CD4-positive, alpha-beta T cell (primary cell): ENCODE results near the gene RBM20. TPM values are rescaled to one million over a fixed set of nuclear protein-coding genes. Genes with fewer than 3 reads are reported as not detected.

Source experiments
- ATAC-seq: fragments of 200-7000 bp; cut with Tn5 transposase; one replicate; pipeline ENCODE4 v1.10.0; 2022; ENCODE audit warnings: mild to moderate bottlenecking; ENCODE audit not compliant: poor library complexity
- CTCF ChIA-PET: fragments of 350-600 bp; sonication (Branson Sonifier 250); formaldehyde crosslinking; loops from one replicate; lab custom pipeline; 2021; ENCODE audit warnings: antibody characterized with exemption, inconsistent platforms; lab: Charles Lee
- POLR2A ChIA-PET: fragments of 350-600 bp; sonication (Branson Sonifier 250); formaldehyde crosslinking; loops from one replicate; lab custom pipeline; 2021; ENCODE audit warnings: antibody characterized with exemption, inconsistent platforms; lab: Charles Lee
- DNase-seq, 14 experiments: peaks; one replicate each; pipeline ENCODE4 v3.0.0-alpha.2; 2013 to 2020; ENCODE audit warnings: mixed read lengths in 2 of 14
- H3K27ac ChIP-seq, 2 donors: one replicate each; pipeline versions ENCODE4 v1.5.1 to v1.7.0; 2013; ENCODE audit warnings: low read length in 2 of 2, low read depth in 1 of 2, mild to moderate bottlenecking in 1 of 2
- H3K27me3 ChIP-seq, 2 experiments: 1 replicate in 1 of 2; 2 replicates in 1 of 2; pipeline versions ENCODE4 v1.6.1 to v1.7.0; 2013; ENCODE audit warnings: low read length in 2 of 2, control low read depth in 1 of 2, mild to moderate bottlenecking in 1 of 2, moderate library complexity in 1 of 2; ENCODE audit not compliant: insufficient read depth in 2 of 2, control insufficient read depth in 1 of 2
- H3K36me3 ChIP-seq: one replicate; pipeline ENCODE4 v1.6.1; 2013; ENCODE audit warnings: low read length, control low read depth; ENCODE audit not compliant: insufficient read depth
- H3K4me1 ChIP-seq: one replicate; pipeline ENCODE4 v1.6.1; 2013; ENCODE audit warnings: low read length, control low read depth; ENCODE audit not compliant: insufficient read depth
- H3K4me3 ChIP-seq: one replicate; pipeline ENCODE4 v1.5.1; 2013; ENCODE audit warnings: mild to moderate bottlenecking, low read length, moderate library complexity
- H3K9me3 ChIP-seq, 2 experiments: 1 replicate in 1 of 2; 2 replicates in 1 of 2; pipeline versions ENCODE4 v1.6.1 to v1.7.0; 2013; ENCODE audit warnings: low read length in 2 of 2, mild to moderate bottlenecking in 2 of 2, control low read depth in 1 of 2, moderate library complexity in 1 of 2; ENCODE audit not compliant: control insufficient read depth in 1 of 2, insufficient read depth in 1 of 2
- H3K27ac Mint-ChIP-seq: one replicate; pipeline ENCODE4 v1.8.0; 2020; ENCODE audit warnings: mixed read lengths
- H3K27me3 Mint-ChIP-seq: one replicate; pipeline ENCODE4 v1.8.0; 2021; ENCODE audit warnings: mixed read lengths
- H3K36me3 Mint-ChIP-seq: one replicate; pipeline ENCODE4 v1.8.0; 2021; ENCODE audit warnings: low read depth, mixed read lengths
- H3K4me1 Mint-ChIP-seq: one replicate; pipeline ENCODE4 v1.8.0; 2021; ENCODE audit warnings: low read depth, mixed read lengths
- H3K4me3 Mint-ChIP-seq: one replicate; pipeline ENCODE4 v1.8.0; 2020; ENCODE audit warnings: mild to moderate bottlenecking, mixed read lengths
- H3K9me3 Mint-ChIP-seq: one replicate; pipeline ENCODE4 v1.8.0; 2020; ENCODE audit warnings: mixed read lengths
- intact Hi-C, 2 experiments: fragments of 100-400 bp; cut with DNase I in 1 of 2; cut with micrococcal nuclease in 1 of 2; formaldehyde crosslinking; loops; one replicate each; pipeline versions ENCODE4 v1.15.1 to v1.9.0; 2023 to 2025; cut with DNase I, micrococcal nuclease
- total RNA-seq, 174 experiments: library from RNA in 2 of 174; stranded (reverse) in 2 of 174; gene quantifications; one replicate each; pipeline ENCODE4 v1.2.3 and lab custom pipeline; 2021 to 2026
- TF ChIP-seq, protein P1 (sequence below): fragments of 200-600 bp; IDR thresholded peaks from one replicate; pipeline ENCODE4 v1.8.0; 2022; ENCODE audit warnings: antibody characterized with exemption, mild to moderate bottlenecking

Gene RBM20
- total RNA-seq, 2 experiments from 2014 or later: 0.91 to 1.1 TPM

DNA sequence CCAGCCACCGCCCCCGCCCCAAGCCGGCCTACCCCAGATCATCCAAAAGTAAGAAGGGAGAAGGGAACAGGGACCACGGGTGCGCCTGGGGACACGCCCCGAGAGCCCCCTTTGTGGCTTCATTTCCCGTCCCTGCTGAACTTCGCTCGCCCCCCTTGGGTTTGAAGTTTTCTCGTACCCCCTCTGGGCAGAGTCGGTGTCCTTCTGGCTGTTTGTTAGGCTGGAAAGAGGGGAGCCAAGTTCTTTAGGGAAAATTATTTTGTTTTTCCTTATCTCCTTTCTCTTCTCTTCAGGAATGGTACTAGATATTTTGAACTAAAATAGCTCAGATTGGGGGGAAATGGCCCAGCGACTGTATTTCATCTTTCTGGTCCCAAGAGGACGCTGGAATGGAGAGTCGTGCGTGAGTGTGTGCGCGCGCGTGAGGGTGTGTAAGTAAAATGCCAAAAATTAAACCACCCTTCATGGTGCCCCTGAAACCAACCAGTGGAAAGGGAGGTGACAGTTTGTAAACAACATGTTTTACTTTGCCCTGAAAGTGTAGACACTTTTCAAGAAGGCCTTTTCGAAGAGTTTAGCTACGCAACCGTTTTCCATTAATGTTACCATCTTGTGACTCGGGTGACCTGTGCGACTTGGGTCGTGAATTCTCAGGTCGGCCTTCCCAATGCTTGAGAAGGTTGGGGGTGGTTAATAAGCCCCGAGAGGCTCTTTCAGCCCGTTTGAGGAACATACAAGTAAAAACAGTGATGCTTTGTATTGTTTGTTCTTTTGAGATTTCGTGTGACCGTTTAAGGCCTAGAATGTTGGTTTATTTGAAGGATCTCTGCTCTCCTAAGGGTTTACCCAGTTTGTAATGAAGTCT, 694 bp downstream of the RBM20 start:
- no peaks in the 10 kb centered on the region for H3K36me3 Mint-ChIP-seq
- no peaks in the 10 kb centered on the region for H3K9me3 Mint-ChIP-seq
- Histone ChIP-seq H3K27ac (no peak overlapping the region), H3K9me3 (peaks cover 0 to 6% of the 10 kb centered on the region in 2 experiments), H3K36me3 (no peaks in the 10 kb centered on the region), H3K4me1 (peaks cover 29% of the 10 kb centered on the region), H3K4me3 (no peak overlapping the region), H3K27me3 (peaks cover 43 to 68% of the 10 kb centered on the region in 2 experiments)
- intact Hi-C loops: no loop called here
- CTCF ChIA-PET: no interaction called here
- no peak for DNase-seq
- H3K27me3 Mint-ChIP-seq: peaks cover 80% of the 10 kb centered on the region
- TF ChIP-seq, protein P1, sequence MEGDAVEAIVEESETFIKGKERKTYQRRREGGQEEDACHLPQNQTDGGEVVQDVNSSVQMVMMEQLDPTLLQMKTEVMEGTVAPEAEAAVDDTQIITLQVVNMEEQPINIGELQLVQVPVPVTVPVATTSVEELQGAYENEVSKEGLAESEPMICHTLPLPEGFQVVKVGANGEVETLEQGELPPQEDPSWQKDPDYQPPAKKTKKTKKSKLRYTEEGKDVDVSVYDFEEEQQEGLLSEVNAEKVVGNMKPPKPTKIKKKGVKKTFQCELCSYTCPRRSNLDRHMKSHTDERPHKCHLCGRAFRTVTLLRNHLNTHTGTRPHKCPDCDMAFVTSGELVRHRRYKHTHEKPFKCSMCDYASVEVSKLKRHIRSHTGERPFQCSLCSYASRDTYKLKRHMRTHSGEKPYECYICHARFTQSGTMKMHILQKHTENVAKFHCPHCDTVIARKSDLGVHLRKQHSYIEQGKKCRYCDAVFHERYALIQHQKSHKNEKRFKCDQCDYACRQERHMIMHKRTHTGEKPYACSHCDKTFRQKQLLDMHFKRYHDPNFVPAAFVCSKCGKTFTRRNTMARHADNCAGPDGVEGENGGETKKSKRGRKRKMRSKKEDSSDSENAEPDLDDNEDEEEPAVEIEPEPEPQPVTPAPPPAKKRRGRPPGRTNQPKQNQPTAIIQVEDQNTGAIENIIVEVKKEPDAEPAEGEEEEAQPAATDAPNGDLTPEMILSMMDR: no peak
- POLR2A ChIA-PET: interaction anchor here (0.5 kb wide), 1 partner anchor 161 kb away, joined by 4 read pairs; no protein-coding TSS in a partner anchor
- no peak for ATAC-seq
- peak overlapping the region; percentile 79 for H3K4me3 Mint-ChIP-seq
- peaks cover 39% of the 10 kb centered on the region for H3K4me1 Mint-ChIP-seq
- H3K27ac Mint-ChIP-seq: no peak overlapping the region

DNA sequence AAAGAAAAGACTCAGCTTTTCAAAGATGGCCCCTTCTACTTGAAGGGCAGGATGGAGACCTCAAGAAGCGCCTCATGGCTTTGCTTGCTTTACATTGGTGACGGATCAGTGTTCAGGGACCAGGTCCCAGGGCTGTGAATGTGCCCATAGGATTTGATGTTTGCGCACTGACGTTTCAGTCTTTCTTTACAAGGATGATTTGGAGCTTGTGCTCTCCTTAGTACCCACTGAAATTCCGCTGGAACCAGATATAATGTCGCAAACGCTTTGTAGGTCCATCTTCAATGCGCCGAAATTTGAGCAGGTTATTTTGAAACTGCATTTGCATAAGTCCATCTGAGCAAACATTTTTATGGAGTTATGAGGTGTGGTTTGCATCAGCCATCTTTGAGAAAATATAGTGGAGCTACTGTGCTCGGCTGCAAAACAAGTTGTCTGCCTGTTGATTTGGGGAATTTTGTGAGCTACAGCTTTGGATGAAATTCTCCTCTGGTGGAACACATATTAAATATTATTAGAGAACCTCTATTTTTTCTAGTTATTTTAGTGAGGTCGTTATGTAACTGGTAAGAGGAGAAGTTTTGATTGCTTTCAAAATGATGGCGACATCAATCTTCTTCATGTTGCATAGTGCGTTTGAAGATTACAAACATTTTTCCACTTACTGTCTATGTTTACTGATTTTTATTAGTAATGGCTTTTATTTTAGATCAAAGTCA, 2.4 kb downstream of the RBM20 start:
- peaks cover 27% of the 10 kb centered on the region for H3K4me1 Mint-ChIP-seq
- peaks cover 0 to 6% of the 10 kb centered on the region in 2 experiments for H3K9me3 ChIP-seq
- H3K4me3 ChIP-seq: no peak overlapping the region
- DNase-seq (no peak), ATAC-seq (no peak)
- H3K4me1 ChIP-seq: peaks cover 23% of the 10 kb centered on the region
- H3K4me3 Mint-ChIP-seq: no peak overlapping the region
- POLR2A ChIA-PET: no interaction called here
- H3K36me3 ChIP-seq: no peaks in the 10 kb centered on the region
- CTCF ChIA-PET: interaction anchor here (1.6 kb wide), 1 partner anchor 25 kb away, joined by 6 read pairs; no protein-coding TSS in a partner anchor
- peaks cover 78% of the 10 kb centered on the region for H3K27me3 Mint-ChIP-seq
- H3K9me3 Mint-ChIP-seq: no peaks in the 10 kb centered on the region
- intact Hi-C loops: no loop called here
- TF ChIP-seq, protein P1: no peak
- no peak overlapping the region for H3K27ac Mint-ChIP-seq
- H3K27me3 ChIP-seq: peaks cover 43 to 64% of the 10 kb centered on the region in 2 experiments
- H3K27ac ChIP-seq: no peak overlapping the region
- H3K36me3 Mint-ChIP-seq: no peaks in the 10 kb centered on the region

DNA sequence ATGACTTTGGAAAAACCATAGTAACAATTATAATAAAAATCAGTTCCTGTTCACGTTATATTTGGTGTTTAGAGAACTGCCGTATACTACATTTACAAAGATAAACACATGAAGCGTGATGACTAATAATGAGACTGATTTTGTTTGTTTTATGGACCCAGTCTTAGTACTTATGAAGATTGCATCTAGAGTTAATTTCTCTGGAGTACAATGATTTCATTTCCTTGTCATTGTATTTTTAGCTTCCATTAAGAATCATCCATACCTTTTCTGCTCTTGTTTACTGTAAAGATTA, 2.9 kb downstream of the RBM20 start:
- Mint-ChIP-seq H3K4me3 (no peak overlapping the region), H3K9me3 (no peaks in the 10 kb centered on the region), H3K36me3 (no peaks in the 10 kb centered on the region), H3K4me1 (peaks cover 23% of the 10 kb centered on the region), H3K27me3 (peaks cover 73% of the 10 kb centered on the region), H3K27ac (no peak overlapping the region)
- H3K27ac ChIP-seq: no peak overlapping the region
- intact Hi-C loops: no loop called here
- CTCF ChIA-PET: interaction anchor here (1.6 kb wide), 1 partner anchor 25 kb away, joined by 6 read pairs; no protein-coding TSS in a partner anchor
- ATAC-seq (no peak), DNase-seq (no peak)
- H3K4me1 ChIP-seq: peaks cover 24% of the 10 kb centered on the region
- H3K36me3 ChIP-seq: no peaks in the 10 kb centered on the region
- peaks cover 40 to 59% of the 10 kb centered on the region in 2 experiments for H3K27me3 ChIP-seq
- POLR2A ChIA-PET: no interaction called here
- TF ChIP-seq, protein P1: no peak
- H3K4me3 ChIP-seq: no peak overlapping the region
- H3K9me3 ChIP-seq: peaks cover 0 to 6% of the 10 kb centered on the region in 2 experiments
